AG04450 (cell line): ENCODE results near the gene RGL3. TPM values are rescaled to one million over a fixed set of nuclear protein-coding genes. Genes with fewer than 3 reads are reported as not detected.
"Not testable (repeated sequence)": the region's sequence is repeated elsewhere in the genome, so short reads cannot be mapped to it uniquely, and the experiment has no call there.

ENCODE experiments used
- CTCF ChIA-PET: fragments of 300-600, 350-600 bp; formaldehyde crosslinking; extraction: SDS; loops from one replicate; lab custom pipeline; 2022; ENCODE audit warnings: antibody characterized with exemption, inconsistent platforms; lab: Charles Lee
- POLR2A ChIA-PET: fragments of 350-600 bp; formaldehyde crosslinking; extraction: SDS; loops from one replicate; lab custom pipeline; 2021; ENCODE audit warnings: antibody characterized with exemption, inconsistent platforms; lab: Yijun Ruan, JAX
- DNase-seq: peaks from one replicate; pipeline ENCODE4 v3.0.0-alpha.2; 2011; ENCODE audit warnings: low read depth, low spot score
- H3K27ac ChIP-seq: one replicate; pipeline ENCODE4 v1.5.1; 2012; ENCODE audit warnings: low read depth, low read length, control low read depth
- H3K27me3 ChIP-seq: one replicate; pipeline ENCODE4 v1.6.0; 2012; ENCODE audit warnings: low read length; ENCODE audit not compliant: control insufficient read depth, insufficient read depth
- H3K4me3 ChIP-seq: 2 replicates; pipeline ENCODE4 v1.5.1; 2011; ENCODE audit warnings: mild to moderate bottlenecking, low read depth, low read length, control low read depth
- H3K9me3 ChIP-seq: 2 replicates; pipeline ENCODE4 v1.5.1; 2012; ENCODE audit warnings: low read length; ENCODE audit not compliant: control insufficient read depth, insufficient read depth
- polyA minus RNA-seq: library from RNA; depleted of rRNA, polyadenylated mRNA; stranded (reverse); fragments of >200 nt; gene quantifications from 2 replicates; pipeline ENCODE4 v1.2.3, GENCODE V29; 2011; rRNA and poly(A)+ RNA removed
- polyA plus RNA-seq: library from polyadenylated mRNA; depleted of rRNA; stranded (reverse); fragments of >200 nt; gene quantifications from 2 replicates; pipeline ENCODE4 v1.2.3, GENCODE V29; 2011; rRNA removed
- TF ChIP-seq, protein P1 (sequence below): IDR thresholded peaks from 2 replicates; pipeline ENCODE4 v1.5.1; 2011; ENCODE audit warnings: low read depth, low read length, control low read depth, inconsistent platforms

The RGL3 gene, protein sequence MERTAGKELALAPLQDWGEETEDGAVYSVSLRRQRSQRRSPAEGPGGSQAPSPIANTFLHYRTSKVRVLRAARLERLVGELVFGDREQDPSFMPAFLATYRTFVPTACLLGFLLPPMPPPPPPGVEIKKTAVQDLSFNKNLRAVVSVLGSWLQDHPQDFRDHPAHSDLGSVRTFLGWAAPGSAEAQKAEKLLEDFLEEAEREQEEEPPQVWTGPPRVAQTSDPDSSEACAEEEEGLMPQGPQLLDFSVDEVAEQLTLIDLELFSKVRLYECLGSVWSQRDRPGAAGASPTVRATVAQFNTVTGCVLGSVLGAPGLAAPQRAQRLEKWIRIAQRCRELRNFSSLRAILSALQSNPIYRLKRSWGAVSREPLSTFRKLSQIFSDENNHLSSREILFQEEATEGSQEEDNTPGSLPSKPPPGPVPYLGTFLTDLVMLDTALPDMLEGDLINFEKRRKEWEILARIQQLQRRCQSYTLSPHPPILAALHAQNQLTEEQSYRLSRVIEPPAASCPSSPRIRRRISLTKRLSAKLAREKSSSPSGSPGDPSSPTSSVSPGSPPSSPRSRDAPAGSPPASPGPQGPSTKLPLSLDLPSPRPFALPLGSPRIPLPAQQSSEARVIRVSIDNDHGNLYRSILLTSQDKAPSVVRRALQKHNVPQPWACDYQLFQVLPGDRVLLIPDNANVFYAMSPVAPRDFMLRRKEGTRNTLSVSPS
- polyA plus RNA-seq: 0.11 and 0.16 TPM in 2 replicates
- not detected in 2 replicates for polyA minus RNA-seq

DNA sequence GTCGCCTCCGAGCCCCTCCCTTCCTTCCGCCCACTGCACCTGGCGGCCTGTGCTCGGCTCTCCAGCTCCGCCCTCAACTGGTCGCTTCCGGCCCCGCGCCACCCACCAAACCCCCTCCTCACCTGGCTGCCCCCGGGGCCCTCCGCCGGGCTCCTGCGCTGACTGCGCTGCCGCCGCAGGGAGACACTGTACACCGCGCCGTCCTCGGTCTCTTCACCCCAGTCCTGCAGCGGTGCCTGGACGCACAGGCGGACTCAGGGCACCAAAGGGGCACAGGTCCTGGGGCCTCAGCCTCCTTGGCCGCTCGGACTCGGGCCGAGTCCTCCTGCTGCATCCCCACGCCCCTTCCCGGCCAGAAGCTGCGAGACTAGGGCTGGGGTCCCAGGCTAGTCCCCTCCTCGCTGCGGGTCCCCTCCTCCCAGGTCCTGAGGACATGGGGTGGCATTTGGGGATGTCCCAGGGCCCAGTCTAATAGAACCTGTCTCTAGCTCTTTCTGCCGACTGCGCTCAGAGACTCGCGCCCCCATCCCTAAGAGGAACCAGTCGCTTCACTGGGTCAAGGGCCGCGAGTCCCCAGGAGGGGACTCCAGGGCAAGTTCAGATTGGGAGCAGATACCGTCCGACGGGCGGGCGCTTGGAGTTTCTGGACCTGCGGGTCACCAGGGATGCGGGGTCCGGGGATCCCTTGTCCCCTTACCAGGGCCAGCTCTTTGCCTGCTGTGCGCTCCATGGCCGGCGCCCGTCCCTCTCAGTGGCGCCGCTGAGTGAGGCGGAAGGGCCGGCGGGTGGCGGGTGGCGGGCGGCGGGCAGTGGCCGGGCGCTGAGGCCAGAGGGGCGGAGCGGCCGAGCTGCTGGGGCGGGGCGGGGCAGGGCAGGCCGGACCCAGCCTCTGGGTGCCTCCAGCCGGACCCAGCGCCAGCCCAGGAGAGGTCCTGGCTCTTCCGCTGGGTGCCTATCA is at the start of gene RGL3:
Gene RGL3, minus strand, starts transcription at position 766 of the 958 bp plus-strand sequence. Its CDS starts 36 bp downstream, at position 730.
- CTCF ChIA-PET: interaction anchor here (0.6 to 1.5 kb wide), 4 partner anchors 12 to 42 kb away, joined by 3 to 5 read pairs (median 4); partner anchors contain the start of gene PRKCSH

DNA sequence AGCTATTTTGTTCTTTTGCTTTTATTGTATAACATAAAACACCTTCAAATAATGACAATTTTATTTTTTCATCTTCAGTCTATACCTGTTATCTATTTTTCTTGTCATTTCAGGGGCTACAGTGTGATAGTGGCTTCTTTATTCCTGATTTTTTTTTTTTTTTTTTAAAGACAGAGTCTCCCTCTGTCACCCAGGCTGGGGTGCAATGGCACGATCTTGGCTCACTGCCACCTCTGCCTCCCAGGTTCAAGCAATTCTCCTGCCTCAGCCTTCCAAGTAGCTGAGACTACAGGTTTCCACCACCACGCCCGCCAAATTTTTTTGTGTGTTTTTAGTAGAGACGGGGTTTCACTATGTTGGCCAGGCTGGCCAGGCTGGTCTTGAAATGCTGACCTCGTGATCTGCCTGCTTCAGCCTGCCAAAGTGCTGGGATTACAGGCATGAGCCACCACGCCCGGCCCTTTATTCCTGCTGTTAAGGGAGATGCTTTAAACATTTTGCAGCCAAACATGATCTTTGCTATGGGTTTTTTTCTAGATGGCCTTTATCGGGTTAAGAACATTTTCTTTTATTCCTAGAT is 49.2 kb upstream of the RGL3 start:
- DNase-seq, H3K27me3 ChIP-seq, H3K4me3 ChIP-seq, H3K27ac ChIP-seq, H3K9me3 ChIP-seq, POLR2A ChIA-PET: not testable (repeated sequence)
- CTCF ChIA-PET: interaction anchor here (0.6 to 2.4 kb wide), 3 partner anchors 14 to 375 kb away, joined by 3 to 10 read pairs (median 8); no protein-coding TSS in a partner anchor

More for the DNA sequence above, at the start of gene RGL3:
- Histone ChIP-seq H3K27ac (no peak within 1 kb of the TSS), H3K4me3 (no peak within 1 kb of the TSS), H3K27me3 (peaks cover 65% of the 10 kb centered on the region), H3K9me3 (peaks cover 13% of the 10 kb centered on the region; the same call in 1 of the 2 replicates)
- TF ChIP-seq, protein P1, sequence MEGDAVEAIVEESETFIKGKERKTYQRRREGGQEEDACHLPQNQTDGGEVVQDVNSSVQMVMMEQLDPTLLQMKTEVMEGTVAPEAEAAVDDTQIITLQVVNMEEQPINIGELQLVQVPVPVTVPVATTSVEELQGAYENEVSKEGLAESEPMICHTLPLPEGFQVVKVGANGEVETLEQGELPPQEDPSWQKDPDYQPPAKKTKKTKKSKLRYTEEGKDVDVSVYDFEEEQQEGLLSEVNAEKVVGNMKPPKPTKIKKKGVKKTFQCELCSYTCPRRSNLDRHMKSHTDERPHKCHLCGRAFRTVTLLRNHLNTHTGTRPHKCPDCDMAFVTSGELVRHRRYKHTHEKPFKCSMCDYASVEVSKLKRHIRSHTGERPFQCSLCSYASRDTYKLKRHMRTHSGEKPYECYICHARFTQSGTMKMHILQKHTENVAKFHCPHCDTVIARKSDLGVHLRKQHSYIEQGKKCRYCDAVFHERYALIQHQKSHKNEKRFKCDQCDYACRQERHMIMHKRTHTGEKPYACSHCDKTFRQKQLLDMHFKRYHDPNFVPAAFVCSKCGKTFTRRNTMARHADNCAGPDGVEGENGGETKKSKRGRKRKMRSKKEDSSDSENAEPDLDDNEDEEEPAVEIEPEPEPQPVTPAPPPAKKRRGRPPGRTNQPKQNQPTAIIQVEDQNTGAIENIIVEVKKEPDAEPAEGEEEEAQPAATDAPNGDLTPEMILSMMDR: no peak
- no peak for DNase-seq
- POLR2A ChIA-PET: no interaction called here

DNA sequence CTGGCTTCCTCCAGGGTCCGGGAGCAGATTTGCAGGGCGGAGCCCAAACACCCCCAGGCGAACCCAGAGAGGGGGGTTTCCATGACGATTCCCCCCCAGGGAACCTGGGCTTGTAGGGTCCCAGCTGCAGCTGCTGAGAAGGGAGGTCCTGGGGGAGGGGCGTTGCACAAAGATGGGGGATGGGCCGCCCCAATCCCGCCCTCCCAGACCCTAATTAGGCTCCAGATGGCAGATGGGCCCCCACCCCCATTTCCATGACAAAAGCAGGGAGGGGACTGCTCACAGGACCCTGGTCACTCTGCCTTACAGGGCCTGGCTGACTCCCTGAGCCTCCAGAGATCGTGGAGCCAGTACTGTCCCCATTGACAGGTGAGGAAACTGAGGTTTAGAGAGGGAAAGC is 46.5 kb upstream of the RGL3 start:
- H3K4me3 ChIP-seq: no peak overlapping the region
- TF ChIP-seq, protein P1: no peak
- ChIA-PET POLR2A (no interaction called here), CTCF (no interaction called here)
- H3K27me3 ChIP-seq: no peaks in the 10 kb centered on the region
- H3K9me3 ChIP-seq: peaks cover 5% of the 10 kb centered on the region; the same call in 1 of the 2 replicates
- no peak overlapping the region for H3K27ac ChIP-seq
- DNase-seq: no peak

DNA sequence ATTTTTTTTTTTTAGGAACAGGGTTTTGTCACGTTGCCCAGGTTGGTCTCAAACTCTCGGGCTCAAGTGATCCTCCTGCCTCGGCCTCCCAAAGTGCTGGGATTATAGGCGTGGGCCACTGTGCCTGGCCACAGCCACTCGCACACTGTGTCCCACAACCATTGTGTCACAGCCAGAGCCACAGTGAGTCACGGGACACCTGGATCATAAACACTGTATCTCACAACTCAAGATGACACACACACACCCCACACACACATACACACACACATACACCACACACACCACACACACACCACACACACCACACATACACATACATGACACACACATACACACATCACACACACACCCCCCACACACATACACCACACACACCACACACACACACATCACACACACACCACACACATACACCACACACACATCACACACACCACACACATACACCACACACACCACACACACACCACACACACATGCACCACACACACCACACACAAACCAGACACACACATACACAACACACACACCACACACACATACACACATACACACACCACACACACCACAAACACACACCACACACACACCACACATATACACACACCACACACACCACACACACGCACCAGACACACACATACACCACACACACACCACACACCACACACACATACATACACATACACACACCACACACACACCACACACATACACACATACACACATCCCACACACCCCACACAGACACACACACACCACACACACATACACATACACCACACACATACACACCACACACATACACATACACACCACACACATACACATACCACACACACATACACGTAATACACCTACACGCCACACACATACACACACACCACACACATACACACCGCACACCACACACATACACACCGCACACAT is 45.5 kb upstream of the RGL3 start:
- ChIA-PET POLR2A (no interaction called here), CTCF (no interaction called here)
- H3K4me3 ChIP-seq: no peak overlapping the region
- no peak overlapping the region for H3K27ac ChIP-seq
- peaks cover 5% of the 10 kb centered on the region; the same call in 1 of the 2 replicates for H3K9me3 ChIP-seq
- no peak for DNase-seq
- TF ChIP-seq, protein P1: no peak
- H3K27me3 ChIP-seq: no peaks in the 10 kb centered on the region
